RWPE1 (cell line): ENCODE results near the gene IL1R2.

Source experiments
- CTCF ChIA-PET: fragments of 350-600 bp; sonication (Branson Sonifier 250); formaldehyde crosslinking; extraction: SDS; loops from one replicate; lab custom pipeline; 2021; lab: Yijun Ruan, JAX
- POLR2A ChIA-PET: fragments of 400-600 bp; formaldehyde crosslinking; extraction: SDS; loops from one replicate; lab custom pipeline; 2020; ENCODE audit warnings: antibody characterized with exemption; ENCODE audit not compliant: low non-redundant PET; lab: Yijun Ruan, JAX
- DNase-seq: peaks from one replicate; pipeline ENCODE4 v3.0.0; 2012; ENCODE audit warnings: low spot score
- H3K27ac ChIP-seq: fragments of 450-650 bp; 2 replicates; pipeline ENCODE4 v1.5.1; 2017
- TF ChIP-seq, protein P1 (sequence below): fragments of 450-650 bp; conservative IDR thresholded peaks from 2 replicates; pipeline ENCODE4 v1.5.1; 2017; ENCODE audit warnings: low read depth, mild to moderate bottlenecking

The IL1R2 gene

DNA sequence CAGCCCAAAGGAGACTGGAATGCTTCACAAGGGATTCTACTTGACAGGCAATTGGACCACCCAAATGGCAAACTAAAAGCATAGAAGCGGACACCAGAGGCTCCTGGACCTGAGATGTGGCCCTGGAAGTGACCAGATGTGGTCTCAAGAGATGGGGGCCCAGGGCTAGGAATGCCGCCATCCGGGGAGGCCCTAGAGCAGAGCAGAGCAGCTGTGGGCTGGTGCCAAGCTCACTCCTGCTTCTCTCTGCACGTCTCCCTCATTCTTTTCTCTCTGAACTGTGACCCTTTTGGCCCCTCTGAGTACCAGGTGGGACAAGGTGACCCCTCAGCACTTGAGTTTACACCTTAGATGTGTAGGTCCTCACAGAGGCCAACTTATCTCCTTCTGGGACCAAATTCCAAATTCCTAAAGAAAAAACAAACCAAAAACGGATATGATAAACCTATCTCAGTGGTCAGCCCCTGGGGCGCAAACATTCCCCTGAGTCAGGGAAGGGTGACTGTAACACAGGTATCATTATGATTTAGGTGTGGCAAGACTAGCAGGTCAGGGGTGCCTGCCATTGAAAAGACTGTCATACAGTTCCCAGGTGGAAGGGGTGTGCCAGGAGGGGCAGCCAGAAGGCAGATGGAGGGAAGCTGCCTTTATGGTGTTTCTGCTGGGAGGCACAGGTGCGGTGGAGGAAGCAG, 6.5 kb upstream of the IL1R2 start:
- DNase-seq = peak; percentile 86
- POLR2A ChIA-PET = no interaction called here
- TF ChIP-seq, protein P1, sequence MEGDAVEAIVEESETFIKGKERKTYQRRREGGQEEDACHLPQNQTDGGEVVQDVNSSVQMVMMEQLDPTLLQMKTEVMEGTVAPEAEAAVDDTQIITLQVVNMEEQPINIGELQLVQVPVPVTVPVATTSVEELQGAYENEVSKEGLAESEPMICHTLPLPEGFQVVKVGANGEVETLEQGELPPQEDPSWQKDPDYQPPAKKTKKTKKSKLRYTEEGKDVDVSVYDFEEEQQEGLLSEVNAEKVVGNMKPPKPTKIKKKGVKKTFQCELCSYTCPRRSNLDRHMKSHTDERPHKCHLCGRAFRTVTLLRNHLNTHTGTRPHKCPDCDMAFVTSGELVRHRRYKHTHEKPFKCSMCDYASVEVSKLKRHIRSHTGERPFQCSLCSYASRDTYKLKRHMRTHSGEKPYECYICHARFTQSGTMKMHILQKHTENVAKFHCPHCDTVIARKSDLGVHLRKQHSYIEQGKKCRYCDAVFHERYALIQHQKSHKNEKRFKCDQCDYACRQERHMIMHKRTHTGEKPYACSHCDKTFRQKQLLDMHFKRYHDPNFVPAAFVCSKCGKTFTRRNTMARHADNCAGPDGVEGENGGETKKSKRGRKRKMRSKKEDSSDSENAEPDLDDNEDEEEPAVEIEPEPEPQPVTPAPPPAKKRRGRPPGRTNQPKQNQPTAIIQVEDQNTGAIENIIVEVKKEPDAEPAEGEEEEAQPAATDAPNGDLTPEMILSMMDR = no peak
- H3K27ac ChIP-seq = no peak overlapping the region
- CTCF ChIA-PET = no interaction called here

DNA sequence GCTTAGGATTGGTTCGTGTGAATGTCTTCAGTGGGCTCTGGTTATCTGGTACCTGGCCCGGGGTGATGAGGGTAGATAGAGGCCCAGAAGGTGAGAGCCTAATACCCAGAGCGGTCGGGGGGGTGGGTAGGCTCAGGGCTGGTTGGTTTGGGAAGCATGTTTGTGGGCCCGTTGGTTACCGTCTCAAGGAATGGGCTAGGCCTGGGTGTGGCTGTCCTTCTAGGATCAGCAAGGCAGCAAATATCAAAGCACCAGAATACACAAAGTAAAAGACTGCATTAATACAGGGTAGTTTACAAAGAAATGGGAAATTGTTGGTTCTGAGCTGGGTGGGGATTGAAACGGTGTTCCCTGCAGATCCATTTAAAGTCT, 6.0 kb upstream of the IL1R2 start:
- no peak for DNase-seq
- no peak overlapping the region for H3K27ac ChIP-seq
- ChIA-PET POLR2A (no interaction called here), CTCF (no interaction called here)
- TF ChIP-seq, protein P1 = no peak

DNA sequence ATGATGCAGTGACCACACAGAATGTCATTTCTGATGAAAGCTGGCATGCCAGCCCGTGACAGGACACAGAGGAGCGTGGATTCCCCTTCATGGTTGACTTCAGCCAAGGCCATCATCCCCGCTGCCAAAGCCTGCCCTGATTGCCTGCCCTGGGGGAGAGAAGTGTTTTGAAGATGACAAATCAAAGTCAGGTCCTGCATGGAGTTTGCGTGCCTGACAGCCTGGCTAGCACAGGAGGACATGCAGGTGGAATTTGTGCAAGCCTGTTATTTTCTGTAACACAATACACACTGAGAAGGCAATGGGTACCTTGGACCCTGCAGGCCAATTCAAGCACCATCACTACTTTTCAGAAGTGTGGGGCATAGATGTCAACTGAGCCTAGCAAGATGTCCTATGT, 5.4 kb upstream of the IL1R2 start:
- H3K27ac ChIP-seq = no peak overlapping the region
- TF ChIP-seq, protein P1 = no peak
- ChIA-PET CTCF (interaction anchor here (0.7 kb wide), 1 partner anchor 27 kb away, joined by 4 read pairs; no protein-coding TSS in a partner anchor), POLR2A (no interaction called here)
- no peak for DNase-seq

DNA sequence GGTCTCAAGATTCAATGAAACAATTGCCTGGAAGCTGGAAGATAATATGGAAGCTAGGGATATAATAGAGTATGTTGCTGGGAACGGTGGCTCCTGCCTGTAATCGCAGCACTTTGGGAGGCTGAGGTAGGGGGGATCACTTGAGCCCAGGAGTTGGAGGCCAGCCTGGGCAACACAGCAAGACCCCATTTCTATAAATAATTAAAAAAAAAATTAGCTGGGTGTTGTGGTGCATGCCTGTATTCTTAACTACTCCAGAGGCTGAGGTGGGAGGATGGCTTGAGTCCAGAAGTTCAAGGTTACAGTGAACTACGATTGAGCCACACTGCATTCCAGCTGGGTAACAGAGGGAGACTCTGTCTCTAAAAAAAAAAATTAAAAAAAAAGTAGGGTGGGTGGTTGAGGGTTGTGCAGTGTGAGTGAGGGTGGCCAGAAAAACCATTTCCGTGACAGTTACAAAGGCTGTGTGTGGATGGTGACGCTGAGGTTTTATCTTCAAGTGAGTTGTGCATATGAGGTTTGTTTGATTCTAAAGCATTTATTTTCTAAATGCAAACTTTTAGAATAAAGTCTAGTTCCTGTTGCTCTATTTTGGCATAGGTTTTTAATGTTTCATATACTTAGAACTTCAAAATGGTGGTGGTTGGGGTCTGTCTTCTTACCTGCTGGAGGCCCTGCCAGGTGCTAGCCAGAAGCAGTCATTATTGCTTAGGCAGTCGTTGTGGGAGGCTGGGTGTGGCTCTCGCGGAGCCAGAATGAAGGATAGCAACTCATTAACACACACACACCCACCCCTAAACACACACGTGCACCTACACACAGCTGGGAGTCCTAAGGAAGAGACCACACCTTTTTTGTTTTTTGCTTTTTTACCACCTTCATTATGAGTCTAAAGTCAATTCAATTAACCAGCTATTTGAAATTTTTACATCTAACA, 4.7 kb upstream of the IL1R2 start:
- ChIA-PET POLR2A (no interaction called here), CTCF (interaction anchor here (0.7 kb wide), 1 partner anchor 28 kb away, joined by 4 read pairs; no protein-coding TSS in a partner anchor)
- H3K27ac ChIP-seq = no peak overlapping the region
- no peak for DNase-seq
- TF ChIP-seq, protein P1 = no peak

DNA sequence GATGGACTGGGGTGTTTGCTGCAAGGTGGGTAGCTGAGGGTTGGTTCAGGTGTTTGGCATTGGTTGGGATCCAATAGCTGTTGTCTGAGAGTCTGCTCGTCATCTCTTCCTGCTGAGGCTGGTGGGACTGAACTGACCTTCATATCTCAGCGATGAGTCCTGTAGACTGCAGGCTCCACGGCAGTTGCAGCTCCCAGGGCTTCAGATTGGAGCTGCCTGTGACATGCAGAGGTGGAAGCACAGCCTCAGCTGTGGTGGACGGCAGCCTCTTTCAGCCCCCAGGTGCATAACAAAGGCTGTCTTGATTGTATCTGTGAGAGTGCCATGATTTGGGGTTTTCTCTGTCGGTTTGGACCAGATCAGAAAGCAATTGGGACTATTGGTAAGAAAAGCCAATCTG, 3.9 kb upstream of the IL1R2 start:
- no peak overlapping the region for H3K27ac ChIP-seq
- CTCF ChIA-PET = interaction anchor here (0.6 kb wide), 1 partner anchor 682 kb away, joined by 4 read pairs; no protein-coding TSS in a partner anchor
- TF ChIP-seq, protein P1 = no peak
- POLR2A ChIA-PET = no interaction called here
- no peak for DNase-seq

DNA sequence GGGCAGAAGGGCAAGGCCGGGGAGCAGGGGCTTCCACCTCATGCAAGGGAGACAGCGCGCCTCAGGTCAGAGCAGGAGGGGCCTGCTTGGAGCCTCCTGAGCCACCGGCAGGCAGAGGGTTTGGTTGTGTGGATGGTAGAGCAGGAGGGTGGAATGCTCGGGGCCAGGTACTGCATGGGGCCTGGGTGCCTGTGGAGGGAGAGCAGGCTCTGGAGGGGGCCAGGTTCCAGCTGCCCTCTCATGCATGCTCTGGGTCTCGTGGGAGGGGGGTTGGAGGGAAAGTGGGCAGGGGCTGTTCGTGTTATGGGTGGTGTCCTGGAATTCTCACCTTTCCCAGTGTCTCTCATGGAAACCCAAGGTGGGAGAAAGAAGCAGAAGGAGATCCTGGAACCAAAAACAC, 3.2 kb upstream of the IL1R2 start:
- POLR2A ChIA-PET = no interaction called here
- CTCF ChIA-PET = interaction anchor here (0.6 kb wide), 1 partner anchor 681 kb away, joined by 4 read pairs; no protein-coding TSS in a partner anchor
- no peak for DNase-seq
- H3K27ac ChIP-seq = no peak overlapping the region
- TF ChIP-seq, protein P1 = no peak
